Loucy (cell line): ENCODE measurements around the gene MYH10.

Experiments
- CTCF ChIP-seq: fragments of 200-600 bp; sonication (generic); conservative IDR thresholded peaks from 2 replicates; pipeline ENCODE4 v1.5.1; 2014; ENCODE audit warnings: mild to moderate bottlenecking, antibody characterized with exemption, low read length
- EZH2phosphoT487 ChIP-seq: fragments of 200-600 bp; IDR thresholded peaks from 2 replicates; pipeline ENCODE4 v1.6.1; 2018; ENCODE audit warnings: antibody characterized with exemption, mild to moderate bottlenecking, moderate library complexity, borderline replicate concordance

- TF ChIP-seq EZH2phosphoT487 (no peak), CTCF (no peak)
These were observed 199.6 kb downstream of the MYH10 start for GRCh38 chr17:8430966-8431365.
